ENCODE data around the gene PRIM2.
"Not testable (repeated sequence)": the region's sequence is repeated elsewhere in the genome, so short reads cannot be mapped to it uniquely, and the experiment has no call there.

The PRIM2 gene

DNA sequence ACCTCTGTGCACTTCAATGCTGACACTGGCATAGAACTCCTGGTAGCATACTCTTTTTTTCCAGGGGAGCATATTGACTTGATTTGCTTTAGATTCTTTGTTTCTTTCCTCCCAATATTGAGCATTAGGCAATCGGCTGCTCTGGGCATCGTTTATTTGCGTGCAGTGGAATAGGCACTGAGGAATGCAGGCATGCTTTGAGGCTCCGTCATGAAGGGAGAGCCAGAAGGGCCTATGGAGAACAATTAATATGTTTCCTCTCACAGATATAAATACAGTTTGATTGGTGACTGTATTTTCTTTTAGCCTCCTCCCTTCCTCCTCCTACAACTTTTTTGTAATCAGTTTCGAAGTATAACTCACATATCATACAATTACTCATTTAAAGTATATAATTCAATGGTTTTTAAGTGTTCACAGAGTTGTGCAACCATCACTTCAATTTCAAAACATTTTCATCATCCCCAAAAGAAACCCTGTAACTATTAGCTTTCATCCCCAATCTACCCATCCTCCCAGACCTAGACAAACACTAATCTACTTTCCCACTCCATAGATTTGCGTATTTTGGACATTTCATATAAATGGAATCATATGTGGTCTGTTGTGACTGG lies 157.5 kb downstream of the PRIM2 start:
- H3K36me3 ChIP-seq (ENCODE audit: control insufficient read depth in 4 of 4, insufficient read depth in 4 of 4, low read length in 3 of 4); DNase-seq; H3K4me3 ChIP-seq (ENCODE audit: control insufficient read depth in 1 of 7, extremely low read depth in 1 of 7, insufficient read depth in 4 of 7, low read depth in 2 of 7, low read length in 6 of 7); POLR2A ChIA-PET; CTCF ChIA-PET; H3K27me3 ChIP-seq (replicated peaks in 2 of 5; ENCODE audit: control insufficient read depth in 4 of 5, insufficient read depth in 5 of 5, low read length in 4 of 5); H3K27ac ChIP-seq (ENCODE audit: insufficient read depth in 1 of 2, low read depth in 1 of 2, low read length in 2 of 2, poor library complexity in 1 of 2, severe bottlenecking in 2 of 2); H3K9me3 ChIP-seq (ENCODE audit: control extremely low read depth in 1 of 5, control insufficient read depth in 4 of 5, insufficient read depth in 2 of 5, low read depth in 1 of 5, low read length in 4 of 5); H3K4me1 ChIP-seq (ENCODE audit: control extremely low read depth in 1 of 4, control insufficient read depth in 4 of 4, insufficient read depth in 4 of 4, low read length in 3 of 4): not testable (repeated sequence)
- no CpG with 5 or more reads among the region's 6 CpGs for WGBS (ENCODE audit: insufficient coverage)

DNA sequence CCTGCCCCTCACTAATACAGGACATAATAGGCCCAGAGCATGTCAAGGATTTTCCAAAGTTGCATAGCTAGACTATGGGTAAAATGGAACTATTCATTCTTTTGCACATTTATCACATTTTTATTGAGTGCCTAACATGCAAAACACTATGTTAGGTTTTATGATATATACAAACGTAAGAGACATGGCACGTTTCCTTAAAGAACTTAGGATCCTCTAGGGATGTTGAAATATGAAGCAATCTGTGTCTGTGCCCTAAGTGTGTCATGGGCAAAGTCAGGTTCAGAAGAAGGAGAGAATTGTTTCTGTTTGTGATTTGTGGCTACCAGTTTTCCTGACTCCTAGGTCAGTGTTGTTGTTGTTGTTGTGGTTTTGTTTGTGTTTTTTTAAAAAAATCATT lies 158.2 kb downstream of the PRIM2 start:
- DNase-seq; H3K9me3 ChIP-seq (ENCODE audit: control extremely low read depth in 1 of 5, control insufficient read depth in 4 of 5, insufficient read depth in 2 of 5, low read depth in 1 of 5, low read length in 4 of 5); H3K4me1 ChIP-seq (ENCODE audit: control extremely low read depth in 1 of 4, control insufficient read depth in 4 of 4, insufficient read depth in 4 of 4, low read length in 3 of 4); H3K27me3 ChIP-seq (replicated peaks in 2 of 5; ENCODE audit: control insufficient read depth in 4 of 5, insufficient read depth in 5 of 5, low read length in 4 of 5); H3K36me3 ChIP-seq (ENCODE audit: control insufficient read depth in 4 of 4, insufficient read depth in 4 of 4, low read length in 3 of 4); CTCF ChIA-PET; POLR2A ChIA-PET; H3K4me3 ChIP-seq (ENCODE audit: control insufficient read depth in 1 of 7, extremely low read depth in 1 of 7, insufficient read depth in 4 of 7, low read depth in 2 of 7, low read length in 6 of 7); H3K27ac ChIP-seq (ENCODE audit: insufficient read depth in 1 of 2, low read depth in 1 of 2, low read length in 2 of 2, poor library complexity in 1 of 2, severe bottlenecking in 2 of 2): not testable (repeated sequence)
- 100% methylated on average over 2 of the region's 2 CpGs for WGBS (ENCODE audit: insufficient coverage)

DNA sequence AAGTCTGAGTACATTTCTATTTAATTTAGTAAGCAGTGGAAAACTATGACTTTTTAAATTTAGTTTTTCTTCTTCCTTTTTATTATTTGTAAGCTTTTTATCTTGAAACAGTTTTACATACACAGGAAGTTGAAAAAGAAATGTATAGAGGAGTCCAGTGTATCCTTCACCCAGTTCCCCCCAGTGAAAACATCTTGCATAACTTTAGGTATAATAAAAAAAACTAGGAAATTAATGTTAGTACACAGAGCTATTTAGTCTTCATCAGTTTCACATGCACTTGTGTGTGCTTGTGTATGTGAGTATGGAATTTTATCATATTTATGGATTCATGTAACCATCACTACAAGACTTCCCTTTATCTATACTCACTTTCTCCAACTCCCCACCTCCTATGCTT lies 162.8 kb downstream of the PRIM2 start:
- H3K4me1 ChIP-seq (ENCODE audit: control extremely low read depth in 1 of 4, control insufficient read depth in 4 of 4, insufficient read depth in 4 of 4, low read length in 3 of 4); H3K4me3 ChIP-seq (ENCODE audit: control insufficient read depth in 1 of 7, extremely low read depth in 1 of 7, insufficient read depth in 4 of 7, low read depth in 2 of 7, low read length in 6 of 7); DNase-seq; POLR2A ChIA-PET; H3K27ac ChIP-seq (ENCODE audit: insufficient read depth in 1 of 2, low read depth in 1 of 2, low read length in 2 of 2, poor library complexity in 1 of 2, severe bottlenecking in 2 of 2); H3K36me3 ChIP-seq (ENCODE audit: control insufficient read depth in 4 of 4, insufficient read depth in 4 of 4, low read length in 3 of 4); H3K27me3 ChIP-seq (replicated peaks in 2 of 5; ENCODE audit: control insufficient read depth in 4 of 5, insufficient read depth in 5 of 5, low read length in 4 of 5); H3K9me3 ChIP-seq (ENCODE audit: control extremely low read depth in 1 of 5, control insufficient read depth in 4 of 5, insufficient read depth in 2 of 5, low read depth in 1 of 5, low read length in 4 of 5): not testable (repeated sequence)
- CTCF ChIA-PET: interaction anchor here (0.6 kb wide), 1 partner anchor 1241 kb away, joined by 3 read pairs; no protein-coding TSS in a partner anchor

DNA sequence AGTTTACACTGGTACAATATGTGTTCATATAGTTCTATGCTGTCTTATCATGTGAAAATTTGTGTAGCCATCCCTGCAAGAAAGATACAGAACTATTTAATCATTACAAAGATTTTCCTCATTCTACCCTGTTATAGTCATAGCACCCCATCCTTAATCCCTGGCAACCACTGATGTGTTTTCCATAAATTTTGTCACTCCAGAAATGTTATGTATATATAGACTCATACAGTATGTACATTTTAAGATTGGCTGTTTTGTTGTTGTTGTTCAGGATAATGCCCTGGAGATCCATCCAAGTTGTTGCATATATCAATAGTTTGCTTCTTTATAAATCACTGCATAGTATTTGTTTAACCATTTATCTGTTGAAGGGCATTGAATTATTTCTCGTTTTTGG lies 163.7 kb downstream of the PRIM2 start:
- H3K4me1 ChIP-seq (ENCODE audit: control extremely low read depth in 1 of 4, control insufficient read depth in 4 of 4, insufficient read depth in 4 of 4, low read length in 3 of 4); POLR2A ChIA-PET; H3K36me3 ChIP-seq (ENCODE audit: control insufficient read depth in 4 of 4, insufficient read depth in 4 of 4, low read length in 3 of 4); H3K27me3 ChIP-seq (replicated peaks in 2 of 5; ENCODE audit: control insufficient read depth in 4 of 5, insufficient read depth in 5 of 5, low read length in 4 of 5); DNase-seq; H3K9me3 ChIP-seq (ENCODE audit: control extremely low read depth in 1 of 5, control insufficient read depth in 4 of 5, insufficient read depth in 2 of 5, low read depth in 1 of 5, low read length in 4 of 5); H3K4me3 ChIP-seq (ENCODE audit: control insufficient read depth in 1 of 7, extremely low read depth in 1 of 7, insufficient read depth in 4 of 7, low read depth in 2 of 7, low read length in 6 of 7); H3K27ac ChIP-seq (ENCODE audit: insufficient read depth in 1 of 2, low read depth in 1 of 2, low read length in 2 of 2, poor library complexity in 1 of 2, severe bottlenecking in 2 of 2); CTCF ChIA-PET: not testable (repeated sequence)
- WGBS (ENCODE audit: insufficient coverage): no CpG with 5 or more reads among the region's 1 CpG

DNA sequence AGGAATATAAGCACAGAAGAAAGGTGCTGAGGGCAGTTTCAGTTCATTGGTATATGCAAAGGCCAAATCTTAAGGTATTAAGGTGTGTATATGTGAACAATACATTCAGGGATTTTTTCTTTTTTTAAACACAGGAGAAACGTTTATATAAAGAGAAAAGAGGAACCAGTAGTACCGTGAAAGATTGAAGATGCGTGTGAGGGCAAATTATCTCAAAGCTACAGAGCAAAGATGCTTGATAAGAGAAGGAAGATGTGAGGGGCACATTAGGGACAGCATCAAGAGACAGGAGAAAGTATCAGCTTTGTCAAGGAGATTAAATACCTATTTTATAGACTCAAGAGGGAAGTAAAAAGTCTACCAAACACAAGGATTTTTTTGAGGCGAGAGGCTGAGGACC lies 165.0 kb downstream of the PRIM2 start:
- H3K27me3 ChIP-seq (replicated peaks in 2 of 5; ENCODE audit: control insufficient read depth in 4 of 5, insufficient read depth in 5 of 5, low read length in 4 of 5); H3K27ac ChIP-seq (ENCODE audit: insufficient read depth in 1 of 2, low read depth in 1 of 2, low read length in 2 of 2, poor library complexity in 1 of 2, severe bottlenecking in 2 of 2); POLR2A ChIA-PET; CTCF ChIA-PET; H3K4me1 ChIP-seq (ENCODE audit: control extremely low read depth in 1 of 4, control insufficient read depth in 4 of 4, insufficient read depth in 4 of 4, low read length in 3 of 4); H3K4me3 ChIP-seq (ENCODE audit: control insufficient read depth in 1 of 7, extremely low read depth in 1 of 7, insufficient read depth in 4 of 7, low read depth in 2 of 7, low read length in 6 of 7); H3K36me3 ChIP-seq (ENCODE audit: control insufficient read depth in 4 of 4, insufficient read depth in 4 of 4, low read length in 3 of 4); H3K9me3 ChIP-seq (ENCODE audit: control extremely low read depth in 1 of 5, control insufficient read depth in 4 of 5, insufficient read depth in 2 of 5, low read depth in 1 of 5, low read length in 4 of 5): not testable (repeated sequence)
- no CpG with 5 or more reads among the region's 4 CpGs for WGBS (ENCODE audit: insufficient coverage)
- peak; percentile 13 to 53 (median 40) for DNase-seq

DNA sequence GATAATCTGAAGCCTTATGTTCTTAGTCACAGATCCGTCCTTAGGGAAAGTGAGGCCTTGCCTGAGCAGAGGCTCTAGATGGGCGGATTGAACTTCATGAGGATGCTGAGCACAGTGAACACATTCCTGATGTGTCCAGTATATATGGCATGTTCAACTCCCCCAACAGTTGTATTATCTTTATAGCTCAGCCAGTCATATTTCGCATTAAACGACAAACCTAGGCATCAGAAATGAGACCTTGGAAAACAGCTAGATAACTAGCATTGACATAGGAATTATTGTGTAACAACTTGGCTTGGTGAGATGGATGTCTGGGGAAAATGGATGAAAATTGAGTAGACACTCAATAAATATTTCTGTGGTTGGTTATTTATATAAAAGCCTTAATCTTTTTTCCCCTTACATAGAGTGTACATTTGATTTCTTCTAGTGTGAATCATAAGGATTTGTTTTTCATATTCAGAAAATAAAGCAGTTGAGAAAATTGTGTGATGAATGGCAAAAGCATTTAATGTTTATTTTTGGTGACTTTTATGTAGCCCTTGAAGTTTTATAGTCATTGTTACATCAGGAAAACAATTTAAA lies 169.2 kb downstream of the PRIM2 start:
- H3K27me3 ChIP-seq (replicated peaks in 2 of 5; ENCODE audit: control insufficient read depth in 4 of 5, insufficient read depth in 5 of 5, low read length in 4 of 5); CTCF ChIA-PET; H3K4me3 ChIP-seq (ENCODE audit: control insufficient read depth in 1 of 7, extremely low read depth in 1 of 7, insufficient read depth in 4 of 7, low read depth in 2 of 7, low read length in 6 of 7); H3K36me3 ChIP-seq (ENCODE audit: control insufficient read depth in 4 of 4, insufficient read depth in 4 of 4, low read length in 3 of 4); H3K9me3 ChIP-seq (ENCODE audit: control extremely low read depth in 1 of 5, control insufficient read depth in 4 of 5, insufficient read depth in 2 of 5, low read depth in 1 of 5, low read length in 4 of 5); H3K4me1 ChIP-seq (ENCODE audit: control extremely low read depth in 1 of 4, control insufficient read depth in 4 of 4, insufficient read depth in 4 of 4, low read length in 3 of 4); H3K27ac ChIP-seq (ENCODE audit: insufficient read depth in 1 of 2, low read depth in 1 of 2, low read length in 2 of 2, poor library complexity in 1 of 2, severe bottlenecking in 2 of 2); POLR2A ChIA-PET; DNase-seq: not testable (repeated sequence)
- WGBS (ENCODE audit: insufficient coverage): no CpG with 5 or more reads among the region's 4 CpGs

DNA sequence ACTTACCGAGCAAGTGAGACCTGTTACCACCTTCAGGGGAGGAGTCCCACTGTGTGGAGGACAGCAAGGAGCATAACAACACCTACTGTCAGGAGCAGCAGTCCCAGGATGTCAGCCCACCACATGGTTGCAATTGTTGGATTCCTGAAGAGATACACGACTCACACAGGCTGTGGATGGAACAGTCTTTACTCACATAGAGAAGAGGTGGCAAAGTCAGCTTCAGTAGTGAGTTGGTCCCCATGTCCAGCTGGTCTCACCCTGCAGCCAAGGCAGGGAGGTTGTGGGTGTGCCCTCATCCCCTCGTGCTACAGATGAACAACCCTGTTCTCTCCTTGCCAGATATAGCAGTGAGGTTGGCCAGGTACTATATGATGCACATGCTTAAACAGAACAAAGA lies 171.1 kb downstream of the PRIM2 start:
- CTCF ChIA-PET; DNase-seq; H3K27ac ChIP-seq (ENCODE audit: insufficient read depth in 1 of 2, low read depth in 1 of 2, low read length in 2 of 2, poor library complexity in 1 of 2, severe bottlenecking in 2 of 2); H3K27me3 ChIP-seq (replicated peaks in 2 of 5; ENCODE audit: control insufficient read depth in 4 of 5, insufficient read depth in 5 of 5, low read length in 4 of 5); H3K9me3 ChIP-seq (ENCODE audit: control extremely low read depth in 1 of 5, control insufficient read depth in 4 of 5, insufficient read depth in 2 of 5, low read depth in 1 of 5, low read length in 4 of 5); H3K4me3 ChIP-seq (ENCODE audit: control insufficient read depth in 1 of 7, extremely low read depth in 1 of 7, insufficient read depth in 4 of 7, low read depth in 2 of 7, low read length in 6 of 7); H3K4me1 ChIP-seq (ENCODE audit: control extremely low read depth in 1 of 4, control insufficient read depth in 4 of 4, insufficient read depth in 4 of 4, low read length in 3 of 4); H3K36me3 ChIP-seq (ENCODE audit: control insufficient read depth in 4 of 4, insufficient read depth in 4 of 4, low read length in 3 of 4); POLR2A ChIA-PET: not testable (repeated sequence)
- WGBS (ENCODE audit: insufficient coverage): no CpG with 5 or more reads among the region's 3 CpGs
